ENCODE measurements around the gene SEM1.

Gene SEM1

DNA sequence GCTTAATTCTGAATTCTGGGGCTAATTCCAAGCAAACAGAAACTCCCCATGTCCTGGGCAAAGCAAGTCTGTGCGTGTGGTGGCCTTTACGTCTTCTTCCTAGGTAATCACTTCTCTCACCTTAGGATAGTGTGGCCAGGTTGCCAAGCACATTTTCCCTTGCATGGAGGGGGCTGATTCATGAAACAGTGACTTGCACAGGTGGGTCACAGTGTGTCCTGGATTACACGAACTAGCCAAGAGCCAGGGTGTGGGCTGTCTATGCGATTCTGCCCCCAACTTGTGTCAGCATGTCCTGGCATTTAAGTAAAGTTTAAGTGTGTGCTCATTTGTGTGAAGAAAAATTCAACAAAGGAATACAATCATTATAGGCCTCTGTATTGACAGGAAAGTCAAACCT lies 18.5 kb upstream of the SEM1 start:
- TF ChIP-seq, protein P1, sequence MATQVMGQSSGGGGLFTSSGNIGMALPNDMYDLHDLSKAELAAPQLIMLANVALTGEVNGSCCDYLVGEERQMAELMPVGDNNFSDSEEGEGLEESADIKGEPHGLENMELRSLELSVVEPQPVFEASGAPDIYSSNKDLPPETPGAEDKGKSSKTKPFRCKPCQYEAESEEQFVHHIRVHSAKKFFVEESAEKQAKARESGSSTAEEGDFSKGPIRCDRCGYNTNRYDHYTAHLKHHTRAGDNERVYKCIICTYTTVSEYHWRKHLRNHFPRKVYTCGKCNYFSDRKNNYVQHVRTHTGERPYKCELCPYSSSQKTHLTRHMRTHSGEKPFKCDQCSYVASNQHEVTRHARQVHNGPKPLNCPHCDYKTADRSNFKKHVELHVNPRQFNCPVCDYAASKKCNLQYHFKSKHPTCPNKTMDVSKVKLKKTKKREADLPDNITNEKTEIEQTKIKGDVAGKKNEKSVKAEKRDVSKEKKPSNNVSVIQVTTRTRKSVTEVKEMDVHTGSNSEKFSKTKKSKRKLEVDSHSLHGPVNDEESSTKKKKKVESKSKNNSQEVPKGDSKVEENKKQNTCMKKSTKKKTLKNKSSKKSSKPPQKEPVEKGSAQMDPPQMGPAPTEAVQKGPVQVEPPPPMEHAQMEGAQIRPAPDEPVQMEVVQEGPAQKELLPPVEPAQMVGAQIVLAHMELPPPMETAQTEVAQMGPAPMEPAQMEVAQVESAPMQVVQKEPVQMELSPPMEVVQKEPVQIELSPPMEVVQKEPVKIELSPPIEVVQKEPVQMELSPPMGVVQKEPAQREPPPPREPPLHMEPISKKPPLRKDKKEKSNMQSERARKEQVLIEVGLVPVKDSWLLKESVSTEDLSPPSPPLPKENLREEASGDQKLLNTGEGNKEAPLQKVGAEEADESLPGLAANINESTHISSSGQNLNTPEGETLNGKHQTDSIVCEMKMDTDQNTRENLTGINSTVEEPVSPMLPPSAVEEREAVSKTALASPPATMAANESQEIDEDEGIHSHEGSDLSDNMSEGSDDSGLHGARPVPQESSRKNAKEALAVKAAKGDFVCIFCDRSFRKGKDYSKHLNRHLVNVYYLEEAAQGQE (IDR thresholded peaks at IDR 0.05; ENCODE audit: insufficient read depth in 1 of 2, low read depth in 2 of 2, low read length in 2 of 2), result no peak
- TF ChIP-seq POLR2AphosphoS5 (IDR thresholded peaks at IDR 0.05; ENCODE audit: low read depth, low read length) (no peak), FOXP2 (optimal IDR thresholded peaks at IDR 0.05; ENCODE audit: borderline replicate concordance, extremely low read depth, extremely low read length, insufficient read depth) (no peak), SIN3A (IDR thresholded peaks at IDR 0.05; ENCODE audit: borderline replicate concordance, insufficient read depth, low read length) (no peak), TAF1 (IDR thresholded peaks at IDR 0.05; ENCODE audit: borderline replicate concordance, insufficient read depth, low read length) (no peak)

DNA sequence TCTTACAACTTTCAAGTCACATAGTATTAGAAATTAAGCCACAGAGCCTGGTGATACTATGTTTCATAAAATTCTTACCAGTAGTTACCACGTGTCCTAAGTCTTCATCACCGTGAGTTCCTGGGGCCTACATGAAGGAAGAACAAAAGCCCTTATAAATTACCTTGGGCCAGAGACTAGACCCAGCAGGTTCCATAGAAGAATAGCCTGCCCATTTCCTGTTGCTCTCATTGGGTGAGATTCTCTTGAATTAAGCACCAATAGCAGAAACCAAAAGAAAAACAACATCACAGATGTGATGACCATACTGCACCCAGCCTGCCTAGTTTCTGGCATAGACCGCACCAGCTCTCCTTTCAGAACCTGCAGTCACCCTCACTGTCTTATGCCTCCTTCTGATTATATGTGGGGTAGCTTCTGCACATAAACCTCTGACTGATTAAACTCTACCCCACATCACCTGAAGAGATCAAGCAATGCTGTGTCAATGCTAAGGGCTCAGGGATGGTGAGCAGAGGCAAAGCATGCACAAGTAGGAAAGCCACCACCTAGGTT lies 18.0 kb upstream of the SEM1 start:
- no peak for TF ChIP-seq TAF1 (IDR thresholded peaks at IDR 0.05; ENCODE audit: borderline replicate concordance, insufficient read depth, low read length)
- TF ChIP-seq FOXP2 (optimal IDR thresholded peaks at IDR 0.05; ENCODE audit: borderline replicate concordance, extremely low read depth, extremely low read length, insufficient read depth), result no peak
- TF ChIP-seq, protein P1 (IDR thresholded peaks at IDR 0.05; ENCODE audit: insufficient read depth in 1 of 2, low read depth in 2 of 2, low read length in 2 of 2), result no peak
- no peak for TF ChIP-seq POLR2AphosphoS5 (IDR thresholded peaks at IDR 0.05; ENCODE audit: low read depth, low read length)
- TF ChIP-seq SIN3A (IDR thresholded peaks at IDR 0.05; ENCODE audit: borderline replicate concordance, insufficient read depth, low read length), result no peak

DNA sequence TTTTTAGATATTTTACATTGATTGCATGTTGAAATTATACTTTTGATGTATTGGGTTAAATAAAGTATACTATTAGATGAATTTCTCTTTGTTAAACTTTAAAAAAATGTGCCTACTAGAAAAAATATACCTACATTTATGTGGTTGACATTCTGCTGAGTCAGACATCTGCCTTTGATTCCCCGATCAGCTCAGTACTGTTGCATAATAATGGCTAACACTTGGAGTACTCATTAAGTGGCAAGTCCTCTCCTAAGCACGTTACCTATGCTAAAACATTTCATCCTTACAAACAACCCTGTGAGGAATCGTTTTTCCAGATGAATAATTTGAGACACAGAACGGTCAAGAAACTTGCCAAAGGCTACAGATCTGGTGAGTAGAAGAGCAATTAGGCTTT lies 14.0 kb upstream of the SEM1 start:
- TF ChIP-seq POLR2AphosphoS5 (IDR thresholded peaks at IDR 0.05; ENCODE audit: low read depth, low read length) (no peak), SIN3A (IDR thresholded peaks at IDR 0.05; ENCODE audit: borderline replicate concordance, insufficient read depth, low read length) (no peak)

DNA sequence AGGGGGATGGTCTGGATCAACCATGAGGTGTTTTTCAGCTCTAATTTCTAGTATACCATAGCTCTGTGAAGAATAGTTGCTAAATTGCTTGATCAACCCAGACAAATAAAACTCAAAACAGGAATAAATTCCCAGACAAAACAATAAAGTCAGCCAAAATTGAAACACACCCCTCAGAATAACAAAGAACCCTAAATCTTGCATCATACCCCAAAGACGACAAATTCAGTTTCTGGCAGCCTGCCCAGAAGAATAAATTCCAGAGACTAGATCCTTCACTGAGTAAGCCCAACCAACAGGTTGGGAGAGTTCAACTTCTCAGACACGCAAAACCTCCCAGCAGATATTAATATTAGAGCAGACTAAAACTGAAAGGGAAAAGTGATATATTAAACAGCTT lies 11.2 kb upstream of the SEM1 start:
- TF ChIP-seq POLR2AphosphoS5 (IDR thresholded peaks at IDR 0.05; ENCODE audit: low read depth, low read length) (no peak), SIN3A (IDR thresholded peaks at IDR 0.05; ENCODE audit: borderline replicate concordance, insufficient read depth, low read length) (no peak), FOXP2 (optimal IDR thresholded peaks at IDR 0.05; ENCODE audit: borderline replicate concordance, extremely low read depth, extremely low read length, insufficient read depth) (no peak), TAF1 (IDR thresholded peaks at IDR 0.05; ENCODE audit: borderline replicate concordance, insufficient read depth, low read length) (no peak)
- TF ChIP-seq, protein P1 (IDR thresholded peaks at IDR 0.05; ENCODE audit: insufficient read depth in 1 of 2, low read depth in 2 of 2, low read length in 2 of 2), result no peak

DNA sequence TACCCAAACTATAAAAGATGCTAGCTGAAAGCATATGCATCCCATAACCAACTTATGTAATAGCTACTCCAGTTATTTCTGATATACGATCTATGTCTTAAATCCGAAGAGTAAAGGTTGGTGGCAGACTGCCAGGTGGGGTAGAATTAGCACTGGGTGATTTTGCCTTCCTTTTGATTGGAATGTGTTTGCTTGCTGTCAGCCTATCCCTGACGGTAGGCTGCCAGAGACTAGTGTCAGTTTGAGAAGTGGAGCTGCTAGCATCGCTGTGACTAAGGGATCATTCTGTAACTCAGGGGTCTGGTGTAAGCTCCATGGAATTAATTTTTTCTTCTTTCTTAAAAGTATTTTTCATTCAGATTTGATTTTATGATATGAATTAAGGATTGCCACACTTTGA lies 9.5 kb upstream of the SEM1 start:
- TF ChIP-seq, protein P1 (IDR thresholded peaks at IDR 0.05; ENCODE audit: insufficient read depth in 1 of 2, low read depth in 2 of 2, low read length in 2 of 2), result no peak
- no peak for TF ChIP-seq SIN3A (IDR thresholded peaks at IDR 0.05; ENCODE audit: borderline replicate concordance, insufficient read depth, low read length)
- no peak for TF ChIP-seq FOXP2 (optimal IDR thresholded peaks at IDR 0.05; ENCODE audit: borderline replicate concordance, extremely low read depth, extremely low read length, insufficient read depth)
- TF ChIP-seq TAF1 (IDR thresholded peaks at IDR 0.05; ENCODE audit: borderline replicate concordance, insufficient read depth, low read length), result no peak
- TF ChIP-seq POLR2AphosphoS5 (IDR thresholded peaks at IDR 0.05; ENCODE audit: low read depth, low read length), result no peak

All from PFSK-1 (cell line).